Measurements from ENCODE around the gene AFAP1L1. TPM values are rescaled to one million over a fixed set of nuclear protein-coding genes. Genes with fewer than 3 reads are reported as not detected.
A peak's percentile ranks its signal among the peaks of the same experiment; 100 is the strongest.

Gene AFAP1L1
- total and polyA plus RNA-seq, 2 of the 13 experiments (the other 11 are each of a cell fraction or from before 2014, with no cell fraction given): 0.38 to 1.0 TPM

GRCh38 chr5:149273950-149274349, 2.3 kb downstream of the AFAP1L1 start:
- no peaks in the 10 kb centered on the region for H3K79me2 ChIP-seq (ENCODE audit: insufficient read depth, low read length)
- ChIA-PET CTCF (ENCODE audit: low intra/inter-chr PET ratio, low total read pairs) (no interaction called here), POLR2A (no interaction called here)
- H2AFZ ChIP-seq (ENCODE audit: low read length): no peak overlapping the region
- ATAC-seq: no peak; the same call in 2 of the 3 replicates
- no peaks in the 10 kb centered on the region for H4K20me1 ChIP-seq (ENCODE audit: insufficient read depth, low read length)
- in situ Hi-C loops (cut with HindIII; ENCODE audit: extremely low pct_ligation_motif_present, low pct_unique_long_range_greater_than_20kb): no loop called here
- peaks cover 34% of the 10 kb centered on the region for H3K4me1 ChIP-seq (ENCODE audit: insufficient read depth, low read length)
- H3K36me3 ChIP-seq (replicated peaks in 1 of 2; ENCODE audit: control insufficient read depth in 1 of 2, insufficient read depth in 2 of 2, low read length in 2 of 2): no peaks in the 10 kb centered on the region
- H3K4me2 ChIP-seq (ENCODE audit: low read depth, low read length): peak overlapping the region; percentile 50
- BruUV-seq (replicated peaks): no TSS peak
- DNase-seq (ENCODE audit: low spot score): peak; percentile 9
- H3K27ac ChIP-seq (ENCODE audit: extremely low read length, insufficient read depth, low read length): no peak overlapping the region
- no peak overlapping the region for H3K9ac ChIP-seq (ENCODE audit: insufficient read depth, low read depth, low read length)
- no peak overlapping the region; a peak in 1 of 6 replicates for H3K4me3 ChIP-seq (replicated peaks in 1 of 3; ENCODE audit: insufficient read depth in 1 of 3, low read depth in 2 of 3, low read length in 3 of 3)
- FAIRE-seq: no peak
- intact Hi-C loops (cut with micrococcal nuclease; ENCODE audit: unreplicated experiment): loop anchor here (5.0 kb wide), 1 partner anchor 158 kb away; no protein-coding TSS in a partner anchor
- H3K9me3 ChIP-seq (ENCODE audit: low read length): peaks cover 2% of the 10 kb centered on the region
- peaks cover 5 to 25% of the 10 kb centered on the region in 2 experiments; a peak in 4 of 5 replicates for H3K27me3 ChIP-seq (ENCODE audit: control insufficient read depth in 1 of 2, insufficient read depth in 2 of 2, low read length in 2 of 2)
- 2% methylated on average over 3 of the region's 3 CpGs for WGBS (ENCODE audit: low lambda C conversion rate)
- TF ChIP-seq MAFK (conservative IDR thresholded peaks at IDR 0.05 in 1 of 2, IDR thresholded peaks at IDR 0.05 in 1 of 2; ENCODE audit: low read length in 2 of 2): peak; percentile 80 to 83
- TF ChIP-seq, protein P1, sequence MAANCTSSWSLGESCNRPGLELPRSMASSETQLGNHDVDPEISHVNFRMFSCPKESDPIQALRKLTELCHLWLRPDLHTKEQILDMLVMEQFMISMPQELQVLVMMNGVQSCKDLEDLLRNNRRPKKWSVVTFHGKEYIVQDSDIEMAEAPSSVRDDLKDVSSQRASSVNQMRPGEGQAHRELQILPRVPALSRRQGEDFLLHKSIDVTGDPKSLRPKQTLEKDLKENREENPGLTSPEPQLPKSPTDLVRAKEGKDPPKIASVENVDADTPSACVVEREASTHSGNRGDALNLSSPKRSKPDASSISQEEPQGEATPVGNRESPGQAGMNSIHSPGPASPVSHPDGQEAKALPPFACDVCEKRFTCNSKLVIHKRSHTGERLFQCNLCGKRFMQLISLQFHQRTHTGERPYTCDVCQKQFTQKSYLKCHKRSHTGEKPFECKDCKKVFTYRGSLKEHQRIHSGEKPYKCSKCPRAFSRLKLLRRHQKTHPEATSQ (CRISPR knock-in tag; IDR thresholded peaks at IDR 0.05; ENCODE audit: borderline replicate concordance): no peak
- TF ChIP-seq KLF13 (CRISPR knock-in tag; IDR thresholded peaks at IDR 0.05): no peak
- TF ChIP-seq ZIK1 (CRISPR knock-in tag; IDR thresholded peaks at IDR 0.05; ENCODE audit: borderline replicate concordance, low read depth): no peak
- no peak for TF ChIP-seq ZNF282 (IDR thresholded peaks at IDR 0.05; ENCODE audit: partially characterized antibody)
- peak; percentile 55; the same call in 1 of the 2 replicates for TF ChIP-seq ELF3 (CRISPR knock-in tag; IDR thresholded peaks at IDR 0.05)
- no peak for TF ChIP-seq FOXM1 (CRISPR knock-in tag; IDR thresholded peaks at IDR 0.05)
- TF ChIP-seq ZFP90 (CRISPR knock-in tag; IDR thresholded peaks at IDR 0.05; ENCODE audit: borderline replicate concordance): no peak
- TF ChIP-seq ZNF101 (CRISPR knock-in tag; IDR thresholded peaks at IDR 0.05; ENCODE audit: borderline replicate concordance, low read depth): no peak
- TF ChIP-seq CEBPZ (IDR thresholded peaks at IDR 0.05; ENCODE audit: low read length): no peak
- no peak for TF ChIP-seq CAMTA2 (CRISPR knock-in tag; IDR thresholded peaks at IDR 0.05; ENCODE audit: borderline replicate concordance)
- TF ChIP-seq, protein P2, sequence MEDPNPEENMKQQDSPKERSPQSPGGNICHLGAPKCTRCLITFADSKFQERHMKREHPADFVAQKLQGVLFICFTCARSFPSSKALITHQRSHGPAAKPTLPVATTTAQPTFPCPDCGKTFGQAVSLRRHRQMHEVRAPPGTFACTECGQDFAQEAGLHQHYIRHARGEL (CRISPR knock-in tag; IDR thresholded peaks at IDR 0.05): no peak
- TF ChIP-seq ZNF761 (CRISPR knock-in tag; conservative IDR thresholded peaks at IDR 0.05): no peak
- no peak for TF ChIP-seq FOSL1 (CRISPR knock-in tag; IDR thresholded peaks at IDR 0.05; ENCODE audit: borderline replicate concordance)
- peak; percentile 69 for TF ChIP-seq ELF1 (CRISPR knock-in tag; IDR thresholded peaks at IDR 0.05)
- no peak for TF ChIP-seq ZNF414 (CRISPR knock-in tag; IDR thresholded peaks at IDR 0.05)
- TF ChIP-seq, protein P3, sequence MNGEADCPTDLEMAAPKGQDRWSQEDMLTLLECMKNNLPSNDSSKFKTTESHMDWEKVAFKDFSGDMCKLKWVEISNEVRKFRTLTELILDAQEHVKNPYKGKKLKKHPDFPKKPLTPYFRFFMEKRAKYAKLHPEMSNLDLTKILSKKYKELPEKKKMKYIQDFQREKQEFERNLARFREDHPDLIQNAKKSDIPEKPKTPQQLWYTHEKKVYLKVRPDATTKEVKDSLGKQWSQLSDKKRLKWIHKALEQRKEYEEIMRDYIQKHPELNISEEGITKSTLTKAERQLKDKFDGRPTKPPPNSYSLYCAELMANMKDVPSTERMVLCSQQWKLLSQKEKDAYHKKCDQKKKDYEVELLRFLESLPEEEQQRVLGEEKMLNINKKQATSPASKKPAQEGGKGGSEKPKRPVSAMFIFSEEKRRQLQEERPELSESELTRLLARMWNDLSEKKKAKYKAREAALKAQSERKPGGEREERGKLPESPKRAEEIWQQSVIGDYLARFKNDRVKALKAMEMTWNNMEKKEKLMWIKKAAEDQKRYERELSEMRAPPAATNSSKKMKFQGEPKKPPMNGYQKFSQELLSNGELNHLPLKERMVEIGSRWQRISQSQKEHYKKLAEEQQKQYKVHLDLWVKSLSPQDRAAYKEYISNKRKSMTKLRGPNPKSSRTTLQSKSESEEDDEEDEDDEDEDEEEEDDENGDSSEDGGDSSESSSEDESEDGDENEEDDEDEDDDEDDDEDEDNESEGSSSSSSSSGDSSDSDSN (CRISPR knock-in tag; IDR thresholded peaks at IDR 0.05): no peak
- no peak for TF ChIP-seq ZNF768 (CRISPR knock-in tag; IDR thresholded peaks at IDR 0.05)

Measured in HepG2 (cell line).